Hematopoietic multipotent progenitor cell treated with erythropoietin and hydrocortisone succinate and interleukin-3 and kit ligand, for 8 days (in vitro differentiated cells): ENCODE data around the gene ZNF296.
A peak's percentile ranks its signal among the peaks of the same experiment; 100 is the strongest.
"Not testable (repeated sequence)": the region's sequence is repeated elsewhere in the genome, so short reads cannot be mapped to it uniquely, and the experiment has no call there.

ENCODE experiments used
- DNase-seq: peaks from one replicate; pipeline ENCODE4 v3.0.0-alpha.2; 2015

The ZNF296 gene

GRCh38 chr19:45076029-45076850, at the start of gene ZNF296:
Gene ZNF296, minus strand, starts transcription at chr19:45076478. Its CDS starts 105 bp downstream, at chr19:45076373.
- DNase-seq: peak; percentile 83

DNA sequence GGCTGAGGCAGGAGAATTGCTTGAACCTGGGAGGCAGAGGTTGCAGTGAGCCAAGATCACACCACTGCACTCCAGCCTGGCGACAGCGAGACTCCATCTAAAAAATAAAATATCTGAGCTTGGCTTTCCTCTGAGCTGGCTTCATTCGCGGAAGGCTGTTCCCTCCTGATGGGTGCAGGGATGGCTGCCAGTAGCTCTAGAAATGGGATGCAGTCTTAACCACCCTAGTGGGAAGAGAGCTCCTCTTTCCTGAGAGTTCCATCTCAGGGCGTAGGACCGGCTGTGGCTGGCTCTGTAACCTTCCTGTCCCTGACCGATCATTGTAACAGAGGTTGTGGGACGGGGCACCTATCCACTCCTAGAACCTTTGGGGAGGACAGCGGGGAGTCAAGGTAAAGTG, 49.1 kb upstream of the ZNF296 start:
- no peak for DNase-seq

DNA sequence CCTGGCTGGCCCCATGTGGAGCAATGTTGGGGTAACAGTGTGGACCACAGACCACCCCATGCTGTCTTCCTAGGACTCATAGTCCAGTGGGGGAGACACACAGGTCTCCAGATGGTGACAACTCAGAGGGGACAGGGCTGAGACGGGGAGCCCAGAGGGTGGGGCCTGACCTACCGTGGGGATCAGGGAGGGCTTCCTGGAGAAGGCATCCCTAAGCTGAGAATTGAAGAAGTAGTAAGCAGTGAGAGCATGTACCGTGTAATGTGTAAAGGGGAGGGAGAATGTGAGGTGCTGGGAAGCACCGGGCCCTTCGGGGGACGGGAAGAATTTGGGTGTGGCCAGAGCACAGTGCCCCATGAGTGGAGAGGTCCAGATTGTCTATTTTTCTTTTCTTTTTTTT, 47.7 kb upstream of the ZNF296 start:
- DNase-seq: no peak

DNA sequence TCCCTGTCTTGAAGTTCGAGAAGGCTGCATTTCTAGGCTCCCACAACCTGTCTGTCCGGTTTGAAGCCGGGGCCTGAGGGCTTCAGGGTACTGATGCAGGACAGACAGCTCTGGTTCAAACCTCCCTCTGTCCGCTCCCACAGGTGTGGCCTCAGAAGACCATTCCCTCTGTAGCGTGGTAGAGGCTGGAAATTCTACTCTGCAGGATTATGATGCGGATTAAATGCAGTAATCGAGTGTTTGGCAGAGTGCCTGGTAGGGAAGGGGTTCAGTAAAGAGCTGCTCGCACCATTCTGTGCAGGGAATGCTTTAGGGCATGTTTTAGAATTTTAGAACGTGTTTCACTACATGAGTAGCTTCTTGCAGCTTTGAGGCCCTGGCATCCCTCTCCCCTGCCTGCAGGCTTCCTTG, 47.2 kb upstream of the ZNF296 start:
- no peak for DNase-seq

- no peak for DNase-seq
Observed at GRCh38 chr19:45122832-45123231, 46.6 kb upstream of the ZNF296 start.

GRCh38 chr19:45121827-45122345, 45.6 kb upstream of the ZNF296 start:
- DNase-seq: no peak

- DNase-seq: no peak
Observed at GRCh38 chr19:45119582-45119981, 43.3 kb upstream of the ZNF296 start.

DNA sequence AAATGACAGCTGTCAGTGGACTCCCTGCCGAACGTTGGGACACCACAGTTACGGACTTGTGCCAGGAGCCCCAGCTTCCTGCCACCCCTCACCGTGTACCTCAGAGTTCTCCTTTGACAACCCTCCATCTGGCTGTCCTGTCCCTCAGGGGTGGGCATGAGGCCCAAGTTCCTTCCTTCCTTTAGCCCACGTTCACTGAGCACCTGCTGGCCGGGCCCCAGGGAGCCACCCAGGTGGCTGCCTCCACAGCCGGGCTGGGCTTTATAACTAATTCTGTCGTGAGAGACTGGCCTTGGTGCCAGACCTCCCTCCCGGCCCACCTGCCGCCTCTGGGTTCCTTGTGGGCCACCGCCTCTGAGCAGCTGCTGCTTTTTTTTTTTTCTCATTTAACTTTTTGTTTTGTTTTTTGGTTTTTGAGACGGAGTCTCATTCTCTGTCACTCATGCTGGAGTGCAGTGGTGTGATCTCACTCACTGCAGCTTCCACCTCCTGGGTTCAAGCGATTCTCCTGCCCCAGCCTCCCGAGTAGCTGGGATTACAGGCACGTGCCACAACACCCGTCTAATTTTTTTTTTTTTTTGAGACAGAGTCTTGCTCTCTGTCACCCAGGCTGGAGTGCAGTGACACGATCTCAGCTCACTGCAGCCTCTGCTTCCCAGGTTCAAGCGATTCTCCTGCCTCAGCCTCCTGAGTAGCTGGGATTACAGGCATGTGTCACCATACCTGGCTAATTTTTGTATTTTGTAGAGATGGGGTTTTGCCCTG, 42.5 kb upstream of the ZNF296 start:
- DNase-seq: not testable (repeated sequence)

GRCh38 chr19:45118106-45118505, 41.8 kb upstream of the ZNF296 start:
- no peak for DNase-seq

- no peak for DNase-seq
Observed at GRCh38 chr19:45117671-45118070, 41.4 kb upstream of the ZNF296 start.

GRCh38 chr19:45117167-45117594, 40.9 kb upstream of the ZNF296 start:
- DNase-seq: peak; percentile 69

- DNase-seq: no peak
Observed at GRCh38 chr19:45115809-45116615, 39.7 kb upstream of the ZNF296 start.

DNA sequence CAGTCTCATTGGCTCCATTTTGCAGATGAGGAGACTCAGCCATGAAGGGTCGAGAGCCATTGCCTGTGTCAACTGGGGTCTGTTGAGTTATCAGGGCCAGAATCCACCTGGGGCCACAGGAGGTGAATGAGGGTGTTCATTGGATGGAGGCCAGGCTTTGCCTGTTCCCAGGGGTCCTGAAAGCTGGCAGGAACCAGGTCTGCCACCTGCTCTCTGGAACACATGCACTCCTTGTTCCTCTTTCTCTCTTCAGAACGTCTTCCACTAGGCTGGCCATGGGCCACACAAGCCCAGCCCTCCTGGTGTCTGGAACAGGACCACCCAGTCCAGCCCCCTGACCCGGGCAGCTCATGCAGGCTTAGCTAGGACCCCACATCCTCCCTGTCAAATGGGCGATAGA, 37.8 kb upstream of the ZNF296 start:
- DNase-seq: no peak

DNA sequence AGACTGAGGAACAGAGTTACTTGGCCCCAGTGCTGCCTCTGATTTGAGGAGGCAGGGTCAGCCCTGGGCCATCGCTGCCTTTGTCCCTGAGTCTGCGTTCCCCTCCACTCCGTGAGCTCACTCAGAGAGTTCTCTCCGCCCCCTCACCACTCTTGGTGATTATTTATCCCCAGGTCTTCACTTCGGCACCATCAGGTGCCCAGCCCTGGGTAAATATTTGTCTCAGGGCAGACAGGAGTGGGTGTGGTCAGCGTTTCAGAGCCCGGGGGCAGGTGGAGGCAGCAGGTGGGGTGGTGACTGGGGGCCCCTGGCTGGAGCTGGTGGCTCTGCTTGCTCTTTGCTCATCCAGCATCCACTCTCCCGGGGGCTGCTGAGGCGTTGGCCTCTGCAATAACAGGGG, 37.4 kb upstream of the ZNF296 start:
- DNase-seq: no peak

- DNase-seq: no peak
Observed at GRCh38 chr19:45112111-45112827, 36.0 kb upstream of the ZNF296 start.

DNA sequence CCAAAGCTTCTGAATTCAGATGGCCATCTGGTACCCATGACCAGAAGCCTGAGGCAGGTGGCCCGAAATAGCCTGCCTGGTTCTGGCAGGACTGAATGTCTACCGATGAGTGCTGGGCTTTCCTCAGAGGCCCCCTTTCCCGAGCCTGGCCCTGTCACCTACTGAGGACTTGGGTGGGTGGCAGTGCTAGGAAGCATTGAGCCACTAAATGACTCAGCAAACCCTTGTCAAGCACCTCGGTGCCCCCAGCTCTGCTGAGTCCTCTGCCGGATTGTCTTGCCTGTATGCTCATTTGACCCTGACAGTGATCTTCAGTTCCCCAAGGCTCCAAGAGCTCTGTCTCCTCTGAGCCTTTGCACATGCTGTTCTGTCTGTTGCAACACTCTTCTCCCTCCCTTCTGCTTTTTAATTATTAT, 34.6 kb upstream of the ZNF296 start:
- peak; percentile 53 for DNase-seq

- no peak for DNase-seq
Observed at GRCh38 chr19:45107621-45108150, 31.4 kb upstream of the ZNF296 start.

GRCh38 chr19:45106363-45106762, 30.1 kb upstream of the ZNF296 start:
- not testable (repeated sequence) for DNase-seq

DNA sequence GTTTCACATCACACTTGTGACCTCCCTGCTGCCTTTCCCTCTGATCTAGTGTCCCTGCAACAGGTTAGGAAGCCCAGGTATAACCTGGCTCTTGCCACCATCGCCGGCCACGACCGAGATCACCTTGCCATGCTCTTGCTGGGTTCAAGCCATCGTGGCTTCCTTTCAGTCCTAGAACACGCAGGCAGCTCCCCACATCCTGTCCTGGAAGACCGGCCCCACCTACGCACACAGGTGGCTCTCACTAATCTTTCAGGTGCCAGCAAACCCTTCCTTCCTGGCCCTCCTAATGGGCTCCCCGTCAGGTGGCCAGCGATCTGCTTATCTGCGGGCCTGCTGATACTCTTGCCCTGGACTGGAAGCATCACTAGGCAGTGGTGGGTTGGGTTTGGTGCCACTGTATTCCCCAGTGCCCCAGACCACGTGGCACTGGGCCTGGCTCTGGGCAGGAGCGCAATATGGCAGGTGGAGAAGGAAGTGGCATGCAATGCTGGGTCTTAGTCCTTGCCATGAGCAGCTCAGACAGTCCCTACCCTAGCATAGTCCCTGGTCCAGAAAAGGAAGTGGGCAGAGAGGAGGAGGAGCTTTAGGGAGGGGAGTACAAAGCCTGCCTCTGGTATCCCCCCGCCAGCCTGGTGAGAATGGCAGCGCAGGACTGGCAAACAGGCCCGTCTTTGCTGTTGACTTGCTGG, 28.5 kb upstream of the ZNF296 start:
- DNase-seq: no peak

GRCh38 chr19:45103508-45104319, 27.4 kb upstream of the ZNF296 start:
- DNase-seq: no peak

DNA sequence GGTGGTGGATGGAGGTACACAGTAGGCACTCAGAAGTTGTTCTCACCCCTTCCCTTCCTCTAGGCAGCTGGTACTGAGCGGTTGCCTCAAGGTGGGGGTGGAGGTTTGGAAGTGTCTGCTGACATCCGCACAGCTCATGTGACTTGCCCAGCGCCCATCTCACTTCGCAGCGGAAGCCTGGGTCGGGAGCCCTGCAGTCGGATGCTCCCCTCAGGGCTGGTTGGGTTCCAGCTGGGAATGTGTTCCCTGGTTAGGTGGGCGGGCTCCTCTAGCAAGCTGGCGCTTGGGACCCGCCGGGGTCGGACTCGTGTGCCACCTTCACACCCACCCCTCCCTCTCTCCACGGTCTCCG, 26.9 kb upstream of the ZNF296 start:
- DNase-seq: no peak
